Activated CD8-positive, alpha-beta memory T cell treated with anti-CD3 and anti-CD28 coated beads, Interleukin-2, amount 10 ng/mL, durations not matched to agents 7 days and 5 days (primary cell): ENCODE measurements around the gene VPS13D. TPM values are rescaled to one million over a fixed set of nuclear protein-coding genes. Genes with fewer than 3 reads are reported as not detected.
"Not testable (repeated sequence)": the region's sequence is repeated elsewhere in the genome, so short reads cannot be mapped to it uniquely, and the experiment has no call there.

Experiments used
- ATAC-seq: fragments of 150-1000 bp; cut with Tn5 transposase; one replicate; pipeline ENCODE4 v1.10.0; 2021; ENCODE audit warnings: moderate library complexity
- CTCF ChIA-PET: fragments of 350-600 bp; sonication (Branson Sonifier 250); formaldehyde crosslinking; loops from one replicate; lab custom pipeline; 2021; ENCODE audit warnings: antibody characterized with exemption; lab: Charles Lee
- DNase-seq: peaks from one replicate; pipeline ENCODE4 v3.0.0-alpha.2; 2020
- H3K27ac Mint-ChIP-seq: one replicate; pipeline ENCODE4 v1.8.0; 2021; ENCODE audit warnings: mild to moderate bottlenecking, mixed read lengths
- H3K27me3 Mint-ChIP-seq: one replicate; pipeline ENCODE4 v1.8.0; 2021; ENCODE audit warnings: mixed read lengths
- H3K36me3 Mint-ChIP-seq: one replicate; pipeline ENCODE4 v1.8.0; 2021; ENCODE audit warnings: mild to moderate bottlenecking, mixed read lengths
- H3K4me1 Mint-ChIP-seq: one replicate; pipeline ENCODE4 v1.8.0; 2021; ENCODE audit warnings: mixed read lengths
- H3K4me3 Mint-ChIP-seq: one replicate; pipeline ENCODE4 v1.8.0; 2021; ENCODE audit warnings: mild to moderate bottlenecking, moderate library complexity, mixed read lengths
- H3K9me3 Mint-ChIP-seq: one replicate; pipeline ENCODE4 v1.8.0; 2022; ENCODE audit warnings: low read depth, mixed read lengths
- total RNA-seq, 2 experiments: library from RNA; stranded (reverse); gene quantifications; one replicate each; pipeline ENCODE4 v1.2.3, GENCODE V29; 2021

VPS13D gene
- total RNA-seq, 2 experiments from 2014 or later, result 34.6 to 38.3 TPM

DNA sequence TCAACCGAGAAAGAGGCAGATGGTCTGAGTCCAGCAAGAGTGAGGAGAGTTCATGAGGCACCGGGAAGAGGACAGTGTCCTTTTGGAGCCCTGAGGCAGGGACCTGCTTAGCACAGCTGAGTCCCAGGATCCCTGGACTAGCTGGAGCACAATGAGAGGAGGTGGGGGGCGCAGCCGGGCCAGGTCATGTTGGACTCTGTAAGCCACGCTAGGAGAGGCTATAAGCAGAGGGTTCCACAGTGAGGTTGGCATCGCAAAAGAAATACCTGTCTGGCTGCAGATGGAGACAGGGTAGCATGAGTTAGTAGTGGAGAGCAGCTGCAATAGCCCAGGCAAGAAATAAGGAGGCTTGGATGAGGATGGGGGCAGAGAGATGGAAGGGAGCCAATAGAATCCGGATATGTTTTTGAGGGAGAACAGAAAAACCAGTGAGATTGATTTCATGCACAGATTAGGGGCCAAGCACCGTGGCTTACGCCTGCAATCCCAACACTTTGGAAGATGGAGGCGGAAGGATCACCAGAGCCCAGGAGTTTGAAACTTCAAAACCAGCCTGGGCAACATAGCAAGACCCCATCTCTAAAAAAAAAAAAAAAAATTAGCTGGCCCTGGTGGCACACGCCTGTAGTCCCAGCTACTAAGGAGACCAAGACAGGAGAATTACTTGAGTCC, 290.0 kb downstream of the VPS13D start:
- CTCF ChIA-PET, result interaction anchor here (0.7 kb wide), 1 partner anchor 114 kb away, joined by 3 read pairs; no protein-coding TSS in a partner anchor
- no peak overlapping the region for H3K27ac Mint-ChIP-seq
- no peak for ATAC-seq

DNA sequence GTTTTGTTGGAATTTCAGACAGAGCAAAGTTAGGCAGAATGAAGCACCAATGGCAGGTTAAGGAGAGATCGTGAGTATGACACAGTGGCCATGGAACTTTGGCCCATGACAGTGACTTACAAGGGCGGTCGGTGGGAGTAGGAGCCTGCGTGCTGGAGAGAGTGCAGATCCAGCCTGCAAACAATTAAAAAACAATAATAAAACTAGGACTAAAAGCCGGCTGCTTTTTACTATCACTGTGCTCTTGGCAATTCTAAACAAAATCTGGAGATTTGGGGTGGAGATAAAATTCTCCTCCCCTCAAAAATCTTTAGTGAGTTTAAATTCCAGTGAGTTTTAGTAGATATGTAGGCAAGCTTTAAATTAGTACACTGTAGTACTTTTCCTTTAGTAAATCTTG, 291.3 kb downstream of the VPS13D start:
- H3K36me3 Mint-ChIP-seq, result peaks cover 8% of the 10 kb centered on the region
- H3K27me3 Mint-ChIP-seq, result peaks cover 3% of the 10 kb centered on the region
- CTCF ChIA-PET, result interaction anchor here (1.3 kb wide), 1 partner anchor 138 kb away, joined by 3 read pairs; no protein-coding TSS in a partner anchor
- no peak overlapping the region for H3K4me3 Mint-ChIP-seq
- H3K4me1 Mint-ChIP-seq, result peaks cover 10% of the 10 kb centered on the region
- H3K27ac Mint-ChIP-seq, result no peak overlapping the region
- no peaks in the 10 kb centered on the region for H3K9me3 Mint-ChIP-seq
- DNase-seq (no peak), ATAC-seq (no peak)

More for the DNA sequence above, 290.0 kb downstream of the VPS13D start:
- no peak for DNase-seq
- Mint-ChIP-seq H3K4me1 (peaks cover 10% of the 10 kb centered on the region), H3K36me3 (peaks cover 8% of the 10 kb centered on the region), H3K9me3 (no peaks in the 10 kb centered on the region), H3K4me3 (no peak overlapping the region), H3K27me3 (peaks cover 3% of the 10 kb centered on the region)

DNA sequence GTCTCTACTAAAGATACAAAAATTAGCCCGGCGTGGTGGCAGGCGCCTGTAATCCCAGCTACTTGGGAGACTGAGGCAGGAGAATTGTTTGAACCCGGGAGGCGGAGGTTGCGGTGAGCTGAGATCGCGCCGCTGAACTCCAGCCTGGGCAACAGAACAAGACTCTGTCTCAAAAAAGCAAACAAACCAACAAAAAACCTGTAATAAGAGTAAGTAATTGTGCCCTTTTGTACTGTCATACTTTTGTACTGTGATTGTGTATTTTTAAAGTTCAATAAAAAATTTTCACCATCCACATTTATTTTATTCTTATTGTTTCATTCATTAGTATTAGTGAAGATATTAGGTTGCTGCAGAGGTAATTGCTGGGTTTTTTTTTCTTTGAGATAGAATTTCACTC, 292.9 kb downstream of the VPS13D start:
- H3K4me1 Mint-ChIP-seq, H3K27me3 Mint-ChIP-seq, DNase-seq, H3K9me3 Mint-ChIP-seq, H3K4me3 Mint-ChIP-seq, H3K27ac Mint-ChIP-seq, H3K36me3 Mint-ChIP-seq, ATAC-seq, CTCF ChIA-PET: not testable (repeated sequence)

DNA sequence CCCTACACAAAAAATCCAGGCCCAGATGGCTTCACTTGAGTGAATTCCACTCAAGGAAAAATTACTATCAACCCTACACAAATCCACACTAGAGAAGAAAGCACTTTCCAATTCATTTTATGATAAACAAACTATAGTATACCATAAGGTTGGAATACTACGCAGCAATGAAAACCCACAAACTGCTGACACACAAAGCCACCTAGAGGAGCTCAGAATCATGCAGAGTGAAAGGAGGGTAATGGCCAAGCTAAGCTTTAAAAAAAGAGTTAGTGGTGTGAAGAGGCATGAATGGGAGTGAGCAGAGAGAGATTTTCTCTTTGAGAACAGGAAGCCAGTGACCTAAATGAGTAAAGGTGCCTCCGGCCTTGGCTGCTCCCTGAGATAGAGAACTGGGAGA, 294.4 kb downstream of the VPS13D start:
- no peak overlapping the region for H3K4me3 Mint-ChIP-seq
- no peak for DNase-seq
- peaks cover 5% of the 10 kb centered on the region for H3K36me3 Mint-ChIP-seq
- no peak overlapping the region for H3K27ac Mint-ChIP-seq
- H3K9me3 Mint-ChIP-seq, result no peaks in the 10 kb centered on the region
- ATAC-seq, result no peak
- CTCF ChIA-PET, result no interaction called here
- peaks cover 3% of the 10 kb centered on the region for H3K27me3 Mint-ChIP-seq
- H3K4me1 Mint-ChIP-seq, result peaks cover 2% of the 10 kb centered on the region

DNA sequence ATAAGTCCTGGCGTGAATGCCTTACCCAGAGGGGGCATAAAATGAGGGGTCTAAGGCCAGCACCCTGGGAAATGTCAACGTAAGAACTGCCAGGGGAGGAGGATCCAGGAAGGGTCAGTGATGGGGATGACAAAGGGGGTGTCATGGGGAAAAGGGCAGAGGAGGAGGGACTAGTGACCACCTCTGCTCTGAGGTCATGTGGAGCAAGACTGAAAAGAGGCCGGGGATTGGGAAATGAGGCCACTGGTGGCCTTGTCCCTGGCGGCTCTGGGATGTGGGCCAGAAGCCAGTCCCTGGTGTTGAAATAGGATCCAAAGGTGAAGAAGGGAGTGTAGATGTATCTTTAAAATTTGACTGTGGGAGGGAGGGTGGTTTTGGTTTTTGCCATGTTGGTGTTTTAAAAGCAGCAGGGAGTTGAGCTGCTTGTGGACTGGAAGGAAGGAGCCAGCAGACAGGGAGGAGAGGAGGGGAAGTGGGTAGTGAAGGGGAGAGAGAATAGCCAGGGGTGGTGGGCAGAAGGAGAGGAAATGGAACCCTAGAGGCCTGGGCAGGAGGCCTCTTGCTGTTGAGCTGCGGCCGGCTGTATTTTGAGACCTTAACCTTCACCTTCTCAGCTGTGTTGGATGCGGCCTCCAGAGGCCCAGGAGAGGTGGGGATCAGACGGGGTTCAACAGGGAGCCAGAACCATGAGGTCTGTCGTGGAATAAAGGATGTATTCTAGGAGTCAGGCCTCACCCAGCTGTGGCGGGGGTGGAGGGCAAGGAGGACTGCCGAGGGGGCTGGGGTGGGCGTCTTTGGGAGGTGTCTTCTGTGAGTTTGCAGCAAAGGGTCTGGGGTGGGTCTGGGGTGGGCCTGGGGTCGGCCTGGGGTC, 295.7 kb downstream of the VPS13D start:
- CTCF ChIA-PET, result no interaction called here
- Mint-ChIP-seq H3K36me3 (peaks cover 3% of the 10 kb centered on the region), H3K4me3 (no peak overlapping the region), H3K9me3 (no peaks in the 10 kb centered on the region), H3K4me1 (peaks cover 3% of the 10 kb centered on the region), H3K27ac (no peak overlapping the region), H3K27me3 (no peaks in the 10 kb centered on the region)
- ATAC-seq (no peak), DNase-seq (no peak)

DNA sequence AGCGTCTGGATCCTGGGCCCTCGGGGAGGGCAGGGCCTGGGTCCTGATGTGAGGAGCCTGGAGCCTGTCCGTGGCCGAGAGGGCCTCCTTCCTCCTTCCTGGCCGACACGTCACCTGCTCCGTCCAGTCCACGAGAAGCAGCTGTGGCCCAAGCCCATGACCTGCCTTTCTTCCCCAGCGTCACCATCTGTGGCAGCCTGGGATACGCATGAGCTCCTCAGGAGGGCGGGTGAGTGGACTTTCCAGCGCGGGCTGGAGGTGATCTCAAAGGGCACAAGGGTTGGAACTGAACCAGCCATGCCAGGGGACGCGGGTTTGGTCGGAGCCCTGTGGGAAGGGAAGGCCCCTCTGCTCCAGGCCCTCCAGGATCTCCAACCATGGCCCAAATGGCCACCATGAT, 297.7 kb downstream of the VPS13D start:
- ATAC-seq, result no peak
- CTCF ChIA-PET, result no interaction called here
- Mint-ChIP-seq H3K4me3 (no peak overlapping the region), H3K27me3 (no peaks in the 10 kb centered on the region), H3K27ac (no peak overlapping the region), H3K9me3 (no peaks in the 10 kb centered on the region), H3K4me1 (peaks cover 3% of the 10 kb centered on the region), H3K36me3 (peaks cover 3% of the 10 kb centered on the region)
- no peak for DNase-seq

DNA sequence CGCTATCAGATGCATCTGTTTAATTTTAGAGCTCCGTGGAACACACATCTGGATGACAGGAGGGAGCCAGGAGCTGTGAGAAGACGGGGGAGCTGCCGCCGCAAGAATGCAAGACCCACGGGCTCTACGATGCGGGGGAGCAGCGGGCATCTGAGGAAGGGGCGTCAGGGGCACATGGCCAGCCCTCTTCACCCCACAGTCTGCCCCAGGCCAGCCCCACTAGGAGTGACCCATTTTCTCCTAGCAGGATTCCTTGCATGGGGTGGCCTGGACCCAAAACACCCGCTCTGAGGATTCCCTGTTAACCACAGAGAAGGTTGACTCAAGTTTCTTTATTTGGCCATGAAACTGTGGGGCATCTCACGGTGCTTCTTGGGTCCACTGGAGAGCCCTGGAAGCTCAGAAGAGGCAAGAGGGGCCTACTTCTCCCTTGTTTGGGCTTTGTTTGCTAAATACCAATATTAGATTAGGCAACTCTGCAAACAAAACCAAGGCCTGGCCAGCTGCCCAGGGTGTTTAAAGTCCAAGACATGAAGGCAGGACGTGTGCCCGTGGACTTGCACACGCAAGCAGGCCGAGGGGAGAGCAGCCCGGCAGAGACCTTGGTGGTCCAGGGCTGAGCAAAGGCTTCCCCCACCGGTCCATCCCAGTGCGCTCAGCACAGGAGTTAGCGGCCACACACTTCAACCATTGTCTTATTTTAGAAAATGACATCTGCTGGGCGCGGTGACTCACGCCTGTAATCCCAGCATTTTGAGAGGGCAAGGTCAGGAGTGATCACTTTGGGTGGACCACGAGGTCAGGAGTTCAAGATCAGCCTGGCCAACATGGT, 298.4 kb downstream of the VPS13D start:
- H3K27ac Mint-ChIP-seq, result no peak overlapping the region
- peaks cover 3% of the 10 kb centered on the region for H3K36me3 Mint-ChIP-seq
- no peak for ATAC-seq
- no peaks in the 10 kb centered on the region for H3K9me3 Mint-ChIP-seq
- no peak for DNase-seq
- no peaks in the 10 kb centered on the region for H3K27me3 Mint-ChIP-seq
- CTCF ChIA-PET, result no interaction called here
- H3K4me1 Mint-ChIP-seq, result peaks cover 3% of the 10 kb centered on the region
- H3K4me3 Mint-ChIP-seq, result no peak overlapping the region

DNA sequence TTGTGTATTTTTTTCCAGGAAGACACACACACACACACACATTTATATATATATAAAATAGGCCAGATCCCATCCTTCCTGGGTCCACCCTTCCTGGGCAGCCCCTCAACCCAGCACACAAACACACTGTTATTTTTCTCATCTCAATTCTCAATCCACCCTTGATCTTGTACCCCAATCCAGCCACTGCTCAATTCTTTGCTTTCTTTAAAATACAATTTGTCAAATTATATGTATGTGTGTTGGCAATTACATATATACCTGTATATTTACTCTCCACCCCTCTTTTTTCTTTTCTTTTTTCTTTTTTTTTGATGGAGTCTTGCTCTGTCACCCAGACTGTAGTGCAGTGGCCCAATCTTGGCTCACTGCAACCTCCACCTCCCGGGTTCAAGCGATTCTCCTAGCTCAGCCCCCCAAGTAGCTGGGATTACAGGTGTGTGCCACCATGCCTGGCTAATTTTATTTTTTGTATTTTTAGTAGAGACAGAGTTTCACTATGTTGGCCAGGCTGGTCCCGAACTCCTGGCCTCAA, 299.9 kb downstream of the VPS13D start:
- Mint-ChIP-seq H3K36me3 (no peaks in the 10 kb centered on the region), H3K9me3 (no peaks in the 10 kb centered on the region), H3K27ac (no peak overlapping the region), H3K27me3 (no peaks in the 10 kb centered on the region), H3K4me1 (peaks cover 3% of the 10 kb centered on the region), H3K4me3 (no peak overlapping the region)
- CTCF ChIA-PET, result no interaction called here
- ATAC-seq (no peak), DNase-seq (no peak)

DNA sequence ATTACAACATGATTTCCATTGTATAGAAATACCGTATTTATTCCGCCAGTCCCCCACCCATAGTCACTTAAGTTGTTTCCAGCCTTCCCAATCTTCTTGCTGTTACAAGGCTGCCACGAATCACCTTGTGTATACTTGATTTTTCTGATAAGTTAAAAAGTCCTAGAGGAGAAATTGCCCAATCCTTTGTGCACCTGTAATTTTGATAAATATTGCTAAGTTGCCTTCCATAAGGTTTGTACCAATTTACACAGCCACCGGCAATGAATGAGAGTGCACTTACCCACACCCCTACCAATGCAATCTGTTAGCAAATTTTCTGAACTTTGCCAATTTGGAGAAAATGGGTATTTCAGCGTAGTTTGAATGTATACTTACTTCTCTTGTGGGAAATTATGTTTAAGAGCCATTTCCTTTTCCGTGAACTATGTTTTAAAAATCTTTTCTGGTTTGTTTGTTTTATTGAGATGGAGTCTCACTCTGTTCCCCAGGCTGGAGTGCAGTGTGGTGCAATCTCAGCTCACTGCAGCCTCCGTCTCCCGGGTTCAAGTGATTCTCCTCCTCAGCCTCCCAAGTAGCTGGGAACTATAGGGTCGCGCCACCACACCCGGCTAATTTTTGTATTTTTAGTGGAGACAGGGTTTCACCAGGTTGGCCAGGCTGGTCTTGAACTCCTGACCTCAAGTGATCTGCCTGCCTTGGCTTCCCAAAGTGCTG, 300.8 kb downstream of the VPS13D start:
- peaks cover 6% of the 10 kb centered on the region for H3K36me3 Mint-ChIP-seq
- H3K27ac Mint-ChIP-seq, result no peak overlapping the region
- no peak for DNase-seq
- no peaks in the 10 kb centered on the region for H3K27me3 Mint-ChIP-seq
- CTCF ChIA-PET, result no interaction called here
- H3K4me1 Mint-ChIP-seq, result peaks cover 3% of the 10 kb centered on the region
- no peak overlapping the region for H3K4me3 Mint-ChIP-seq
- ATAC-seq, result no peak
- peaks cover 5% of the 10 kb centered on the region for H3K9me3 Mint-ChIP-seq

DNA sequence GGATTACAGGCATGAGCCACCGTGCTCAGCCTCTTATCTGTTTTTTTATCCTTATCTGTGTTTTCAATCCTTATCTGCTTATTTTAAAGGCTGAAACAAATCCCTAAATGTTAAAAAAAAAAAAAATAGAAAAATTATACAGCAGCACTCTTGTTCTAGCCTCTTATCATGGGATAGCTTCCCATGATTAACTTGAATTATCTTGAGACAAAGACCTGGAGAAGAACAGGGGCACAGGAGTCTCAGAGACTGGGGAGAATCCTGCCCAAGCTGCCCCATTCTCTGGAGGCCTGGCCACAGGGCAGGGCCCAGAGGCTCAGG, 301.3 kb downstream of the VPS13D start:
- H3K9me3 Mint-ChIP-seq, result peaks cover 8% of the 10 kb centered on the region
- no peak for ATAC-seq
- H3K4me1 Mint-ChIP-seq, result peaks cover 6% of the 10 kb centered on the region
- DNase-seq, result no peak
- H3K27ac Mint-ChIP-seq, result no peak overlapping the region
- H3K36me3 Mint-ChIP-seq, result peaks cover 9% of the 10 kb centered on the region
- no peak overlapping the region for H3K4me3 Mint-ChIP-seq
- CTCF ChIA-PET, result no interaction called here
- H3K27me3 Mint-ChIP-seq, result no peaks in the 10 kb centered on the region

DNA sequence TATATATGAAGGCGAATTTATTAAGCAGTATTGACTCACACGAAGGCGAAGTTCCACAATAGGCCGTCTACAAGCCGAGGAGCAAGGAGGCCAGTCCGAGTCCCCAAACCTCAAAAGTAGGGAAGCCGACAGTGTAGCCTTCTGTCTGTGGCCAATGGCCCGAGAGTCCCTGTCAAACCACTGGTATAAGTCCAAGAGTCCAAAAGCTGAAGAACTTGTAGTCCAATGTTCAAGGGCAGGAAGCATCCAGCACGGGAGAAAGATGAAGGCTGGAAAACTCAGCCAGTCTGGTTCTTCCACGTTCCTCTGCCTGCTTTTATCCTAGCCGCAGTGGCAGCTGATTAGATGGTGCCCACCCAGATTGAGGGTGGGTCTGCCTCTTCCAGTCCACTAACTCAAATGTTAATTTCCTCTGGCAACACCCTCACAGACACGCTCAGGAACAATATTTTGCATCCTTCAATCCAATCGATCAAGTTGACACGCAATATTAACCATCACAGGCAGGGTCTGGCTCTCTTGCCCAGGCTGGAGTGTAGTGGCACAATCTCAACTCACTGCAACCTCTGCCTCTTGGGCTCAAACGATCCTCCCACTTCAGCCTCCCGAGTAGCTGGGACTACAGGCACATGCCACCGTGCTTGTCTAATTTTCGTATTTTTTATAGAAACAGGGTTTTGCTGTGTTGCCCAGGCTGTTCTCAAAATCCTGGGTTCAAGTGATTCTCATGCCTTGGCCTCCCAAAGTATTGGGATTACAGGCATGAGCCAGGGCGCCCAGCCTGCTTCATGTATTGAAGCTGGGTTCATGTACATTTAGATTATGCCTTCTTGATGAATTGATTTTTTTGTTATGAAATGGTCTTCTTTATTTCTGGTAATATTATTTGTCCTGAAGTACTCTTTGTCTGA, 302.8 kb downstream of the VPS13D start:
- H3K4me1 Mint-ChIP-seq, result peaks cover 14% of the 10 kb centered on the region
- DNase-seq, result no peak
- H3K4me3 Mint-ChIP-seq, result no peak overlapping the region
- H3K27ac Mint-ChIP-seq, result no peak overlapping the region
- peaks cover 16% of the 10 kb centered on the region for H3K9me3 Mint-ChIP-seq
- no peaks in the 10 kb centered on the region for H3K27me3 Mint-ChIP-seq
- peaks cover 21% of the 10 kb centered on the region for H3K36me3 Mint-ChIP-seq
- CTCF ChIA-PET, result no interaction called here
- ATAC-seq, result no peak

DNA sequence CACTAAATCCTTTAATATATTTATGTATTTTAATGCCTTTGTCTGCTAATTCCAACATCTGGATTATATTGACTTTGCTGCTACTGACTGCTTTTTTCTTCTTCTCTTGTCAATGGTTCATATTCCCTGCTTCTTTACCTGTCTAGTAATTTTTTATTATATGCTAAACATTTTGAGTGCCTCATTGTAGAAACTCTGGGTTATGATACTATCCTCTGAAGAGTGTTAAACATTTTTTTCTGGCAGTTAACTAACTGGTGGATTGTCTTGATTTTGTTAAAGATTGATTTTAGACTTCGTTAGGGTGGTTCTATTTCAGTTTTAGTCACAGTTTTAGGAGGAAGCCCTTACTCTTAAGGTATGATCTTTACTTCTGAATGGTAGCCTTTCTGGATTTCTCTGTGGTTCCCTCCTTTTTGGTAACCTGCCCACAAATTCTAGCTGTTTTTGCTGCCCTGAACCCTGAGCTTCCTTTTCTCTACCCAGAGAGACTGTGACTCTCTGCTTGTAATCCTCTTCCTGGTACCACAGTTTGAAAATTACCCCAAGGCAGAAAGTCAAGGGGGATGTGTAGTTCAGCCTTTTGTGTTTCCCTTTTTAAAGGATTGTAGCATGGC, 306.3 kb downstream of the VPS13D start:
- ATAC-seq, result peak; percentile 36

More for the DNA sequence above, 306.3 kb downstream of the VPS13D start:
- Mint-ChIP-seq H3K9me3 (peaks cover 16% of the 10 kb centered on the region), H3K27ac (peak overlapping the region; percentile 52), H3K4me3 (no peak overlapping the region), H3K36me3 (peaks cover 23% of the 10 kb centered on the region), H3K4me1 (peaks cover 11% of the 10 kb centered on the region), H3K27me3 (no peaks in the 10 kb centered on the region)
- no peak for DNase-seq
- CTCF ChIA-PET, result no interaction called here
